8988T (cell line): ENCODE measurements around the gene BCDIN3D.
"Not testable (repeated sequence)": the region's sequence is repeated elsewhere in the genome, so short reads cannot be mapped to it uniquely, and the experiment has no call there.

Experiments used
- DNase-seq: peaks from one replicate; pipeline ENCODE4 v3.0.0; 2011

Gene BCDIN3D

GRCh38 chr12:49876070-49876469, 33.2 kb upstream of the BCDIN3D start:
- DNase-seq, result no peak

GRCh38 chr12:49875115-49875720, 32.3 kb upstream of the BCDIN3D start:
- DNase-seq, result no peak

DNA sequence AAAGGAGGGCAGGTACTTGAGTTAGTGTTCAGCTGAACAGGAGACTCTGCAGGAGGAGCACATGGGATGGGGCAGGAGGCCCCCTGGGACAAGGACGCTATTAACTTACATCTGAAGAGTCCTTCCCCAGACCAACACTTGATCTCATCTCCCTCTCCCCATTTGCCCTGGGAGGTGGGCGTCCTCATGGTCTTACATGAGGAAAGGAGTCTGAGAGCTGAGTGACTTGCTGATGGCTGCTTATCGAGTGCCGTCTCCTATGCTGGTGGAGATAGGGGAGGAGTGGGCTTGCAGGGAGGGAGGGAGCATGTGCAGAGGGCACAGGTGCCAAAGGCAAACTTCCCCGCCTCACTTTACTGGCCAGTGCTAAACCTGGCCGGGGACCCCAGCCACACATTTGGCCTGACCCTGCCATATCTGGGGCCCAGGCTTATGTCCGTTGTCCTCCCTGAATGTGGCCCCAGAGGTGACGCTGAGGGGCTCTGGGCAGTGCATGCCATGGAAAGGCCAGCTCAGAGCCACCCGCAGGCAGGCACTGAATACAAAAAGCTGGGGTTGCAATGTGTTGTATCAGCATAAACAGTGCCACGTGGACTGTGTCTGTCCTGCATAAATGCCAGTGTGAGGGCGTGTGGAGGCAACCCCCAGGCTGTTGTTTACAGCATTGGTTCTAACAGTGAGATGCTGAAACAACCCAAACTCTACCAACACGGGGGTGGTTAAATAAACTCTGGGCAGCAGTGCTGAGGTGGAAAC, 31.4 kb upstream of the BCDIN3D start:
- no peak for DNase-seq

DNA sequence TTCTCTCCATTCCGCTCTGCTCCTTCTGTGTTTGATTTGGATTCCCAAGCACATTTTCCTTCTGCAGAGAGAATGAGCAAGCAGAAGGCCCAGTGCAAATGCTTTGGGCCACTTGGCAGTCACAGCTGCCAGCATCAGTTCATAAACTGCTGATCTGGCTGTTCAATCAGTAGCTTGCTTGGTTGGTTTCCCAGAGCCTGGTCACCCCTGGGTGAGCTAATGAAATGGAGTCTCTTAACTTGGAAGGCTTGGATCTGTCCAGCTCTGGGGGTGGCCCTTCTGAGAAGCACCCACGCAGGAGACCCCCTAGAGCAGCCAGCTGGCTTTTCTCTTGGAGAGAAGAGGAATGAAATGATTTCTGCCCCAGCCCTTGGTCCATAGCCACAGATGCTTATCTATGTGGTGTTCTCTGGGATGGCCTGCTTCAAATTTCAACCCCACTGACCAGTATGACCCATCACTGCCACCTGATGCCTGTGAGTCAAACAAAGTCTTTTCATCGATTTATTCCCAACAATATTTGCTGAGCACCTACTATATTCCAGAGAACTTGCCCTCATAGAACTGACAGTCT, 30.5 kb upstream of the BCDIN3D start:
- DNase-seq, result no peak

GRCh38 chr12:49872781-49873181, 29.9 kb upstream of the BCDIN3D start:
- no peak for DNase-seq

- no peak for DNase-seq
Measured at GRCh38 chr12:49872381-49872780, 29.5 kb upstream of the BCDIN3D start.

DNA sequence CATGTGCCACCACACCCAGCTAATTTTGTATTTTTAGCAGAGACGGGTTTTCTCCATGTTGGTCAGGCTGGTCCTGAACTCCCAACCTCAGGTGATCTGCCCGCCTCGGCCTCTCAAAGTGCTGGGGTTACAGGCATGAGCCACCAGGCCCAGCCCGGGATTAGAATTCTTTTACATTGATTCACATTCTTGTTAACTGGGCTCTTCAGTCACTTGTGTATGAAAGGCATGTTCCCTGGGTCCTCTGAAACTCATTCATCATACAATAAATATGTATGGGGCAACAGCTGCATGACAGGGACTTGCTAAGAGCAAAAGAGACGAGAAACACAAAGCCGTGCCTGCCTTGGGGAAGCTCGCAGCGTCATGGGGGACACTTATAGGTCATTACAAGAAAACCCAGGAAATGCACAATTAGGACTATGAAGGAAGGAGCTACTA, 28.9 kb upstream of the BCDIN3D start:
- DNase-seq, result peak; percentile 74

- no peak for DNase-seq
Measured at GRCh38 chr12:49871263-49871561, 28.3 kb upstream of the BCDIN3D start.

DNA sequence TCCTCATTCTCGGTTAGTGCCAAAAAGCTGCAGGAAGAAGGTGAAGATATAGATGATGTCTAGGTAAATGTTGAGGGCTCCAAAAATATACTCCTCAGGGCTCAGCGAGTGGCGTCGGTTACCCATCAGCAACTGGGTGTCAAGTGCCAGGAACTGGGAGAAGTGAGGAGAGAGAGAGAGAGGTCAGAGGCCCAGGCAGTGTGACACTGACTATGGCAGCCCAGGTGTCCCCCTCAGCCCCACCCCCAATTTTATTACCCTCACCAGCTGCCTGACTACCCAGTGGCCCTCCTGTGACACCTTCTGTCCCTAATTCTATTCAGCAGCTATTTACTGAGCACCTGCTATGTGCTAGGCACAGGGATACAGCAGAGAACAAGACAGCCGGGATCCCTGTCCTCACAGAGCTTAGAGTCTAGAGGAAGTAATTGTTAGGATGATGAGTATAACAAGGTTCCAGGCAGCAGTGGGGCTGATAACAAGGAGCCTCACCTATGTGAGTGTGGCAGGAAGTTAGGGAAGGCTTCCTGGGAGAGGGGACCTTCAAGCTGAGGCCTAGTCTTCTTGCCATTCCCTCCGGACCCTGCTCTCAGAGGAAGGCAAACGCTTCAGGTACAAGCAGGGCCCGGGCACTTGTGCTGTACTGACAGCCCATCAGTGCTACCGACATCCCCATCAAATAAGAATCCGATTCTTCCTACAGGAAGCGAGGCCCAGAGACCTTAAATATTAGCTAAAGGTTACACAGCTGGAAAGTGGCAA, 27.8 kb upstream of the BCDIN3D start:
- no peak for DNase-seq

DNA sequence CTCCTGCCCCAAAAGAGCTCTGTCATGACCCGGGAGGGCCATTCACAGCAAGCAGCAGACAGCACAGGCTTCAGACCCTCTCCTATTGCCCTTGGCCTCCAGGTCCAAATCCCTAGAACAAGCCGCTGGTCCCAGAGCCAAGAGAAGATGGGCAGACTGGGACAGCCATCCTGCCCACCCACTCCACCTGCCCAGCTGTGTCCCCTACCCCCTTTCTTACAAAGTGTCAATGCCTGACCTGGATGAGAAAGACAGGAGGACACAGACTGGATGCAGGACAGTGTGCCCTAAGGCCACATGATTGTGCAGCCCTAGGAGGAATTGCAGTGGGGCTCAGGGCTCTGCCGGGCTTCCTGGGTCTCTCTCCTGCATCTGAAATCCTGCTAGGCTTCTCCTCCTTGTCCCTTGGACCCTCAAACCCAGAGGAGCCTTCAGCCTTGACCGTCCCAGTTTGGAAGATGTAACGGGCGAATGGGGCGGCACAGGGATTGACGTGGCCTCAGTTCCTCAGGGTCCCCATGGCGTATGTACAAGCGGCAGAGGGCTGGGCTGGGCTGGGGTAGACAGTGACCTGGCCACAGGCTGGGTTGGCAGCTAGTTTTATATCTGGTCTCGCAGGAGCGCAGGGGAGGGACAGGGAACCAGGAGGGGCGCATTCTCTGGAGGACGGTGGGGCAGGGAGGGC, 27.1 kb upstream of the BCDIN3D start:
- no peak for DNase-seq

GRCh38 chr12:49868952-49869815, 26.3 kb upstream of the BCDIN3D start:
- no peak for DNase-seq

DNA sequence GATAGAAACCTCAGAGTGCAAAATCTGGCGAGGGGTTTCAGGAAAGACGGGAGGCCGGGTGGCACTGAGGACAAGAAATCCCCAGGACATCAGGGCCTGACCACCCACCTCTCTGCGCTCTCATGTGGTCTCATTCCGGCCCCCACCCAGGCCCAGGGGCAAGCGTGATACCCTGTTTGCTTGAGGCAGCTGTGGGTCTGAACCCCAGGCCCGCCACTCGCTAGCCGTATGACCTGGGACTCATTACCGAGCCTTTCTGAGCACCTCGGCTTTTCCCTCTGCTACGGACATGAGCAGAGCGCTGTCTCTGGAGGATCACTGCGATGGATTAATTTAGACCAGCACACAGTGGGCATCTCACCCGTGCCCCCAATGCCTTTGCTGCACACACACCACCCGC, 25.5 kb upstream of the BCDIN3D start:
- DNase-seq, result no peak

- no peak for DNase-seq
Measured at GRCh38 chr12:49867570-49868341, 24.9 kb upstream of the BCDIN3D start.

GRCh38 chr12:49866859-49867569, 24.1 kb upstream of the BCDIN3D start:
- peak; percentile 93 for DNase-seq

DNA sequence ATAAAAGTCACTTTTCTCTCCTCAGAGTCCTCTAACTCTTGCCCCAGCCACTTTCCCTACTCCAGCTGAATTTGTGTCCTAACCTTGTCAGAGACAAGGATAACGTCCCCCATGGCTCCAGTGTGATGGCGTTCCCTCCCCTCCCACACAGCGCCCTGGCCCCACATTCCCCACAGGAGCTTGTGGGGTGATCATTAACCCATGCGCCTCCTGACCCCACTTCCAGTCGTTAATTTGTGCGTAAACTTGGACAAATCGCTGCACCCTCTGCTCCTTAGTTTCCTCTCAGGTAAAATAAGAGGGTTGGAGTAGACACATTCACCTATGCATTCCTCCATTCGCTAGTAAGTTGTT, 22.9 kb upstream of the BCDIN3D start:
- DNase-seq, result no peak

DNA sequence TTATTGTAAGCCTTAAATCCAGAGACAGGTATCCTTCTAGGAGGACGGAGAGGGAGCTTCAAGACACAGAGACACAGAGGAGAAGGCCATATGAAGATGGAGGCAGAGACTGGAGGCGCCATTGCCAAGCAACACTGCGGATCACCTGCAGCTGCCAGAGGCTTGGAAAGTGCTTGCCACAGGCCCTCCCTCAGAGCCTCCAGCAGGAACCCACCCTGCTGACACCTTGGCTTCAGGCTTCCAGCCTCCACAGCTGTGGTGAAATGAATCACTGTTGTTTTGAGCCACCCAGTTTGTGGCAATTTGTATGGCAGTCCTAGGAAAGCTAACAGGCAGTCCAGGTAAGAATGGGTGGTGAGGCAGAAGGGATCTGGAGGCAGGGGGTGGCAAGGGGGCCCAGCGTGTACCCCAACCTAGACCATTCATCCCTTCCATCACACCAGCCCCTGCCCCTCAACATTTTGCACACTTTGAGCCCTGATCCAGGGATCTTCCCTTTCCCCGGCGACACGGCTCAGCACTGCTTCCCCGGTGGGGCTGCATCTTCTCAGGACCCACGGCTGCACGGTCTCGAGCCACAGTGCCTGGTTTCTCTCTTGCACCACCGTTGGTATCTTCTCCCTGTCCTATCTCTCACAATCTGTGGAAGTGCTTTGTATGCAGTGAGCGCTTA, 22.3 kb upstream of the BCDIN3D start:
- no peak for DNase-seq

- no peak for DNase-seq
Measured at GRCh38 chr12:49864798-49865090, 21.8 kb upstream of the BCDIN3D start.

DNA sequence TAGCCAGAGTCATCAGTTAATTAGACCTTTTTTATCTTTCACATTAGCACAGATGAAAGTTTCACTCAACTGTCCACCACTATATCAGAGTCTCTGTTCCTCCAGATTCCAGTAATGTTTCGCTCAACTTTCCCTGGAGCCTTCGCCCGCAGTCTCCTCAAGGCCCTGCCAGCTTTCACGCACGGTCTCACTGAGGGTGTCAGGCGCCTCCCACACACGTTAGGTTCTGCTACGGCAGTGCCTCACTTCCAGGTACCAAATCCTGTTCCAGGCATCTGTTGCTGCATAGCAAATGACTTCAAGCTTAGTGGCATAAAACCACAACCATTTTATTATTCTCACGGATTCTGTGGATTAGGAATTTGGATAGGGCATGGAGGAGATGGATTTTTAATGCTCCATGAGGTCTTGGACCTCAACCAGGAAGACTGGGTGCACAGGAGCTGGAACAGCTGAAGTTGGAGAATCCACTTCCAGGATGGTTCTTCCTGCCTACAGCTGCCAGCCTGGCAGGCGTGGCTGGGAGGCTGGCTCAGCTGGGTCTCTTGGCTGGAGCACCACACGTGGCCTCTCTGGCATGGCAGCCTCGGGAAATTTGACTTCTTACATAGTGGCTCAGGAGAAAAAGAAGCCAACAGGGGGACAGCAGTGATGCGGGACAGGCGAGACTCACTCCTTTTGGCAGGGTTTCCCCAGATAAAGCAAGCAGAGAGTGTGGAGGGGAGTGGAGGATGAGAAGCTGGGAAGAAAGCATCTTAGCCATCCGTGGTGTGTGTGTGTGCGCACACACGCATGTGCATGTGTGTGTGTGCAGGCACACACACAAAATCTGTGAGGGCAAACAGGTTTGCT, 21.3 kb upstream of the BCDIN3D start:
- no peak for DNase-seq

GRCh38 chr12:49860921-49861320, 18.0 kb upstream of the BCDIN3D start:
- DNase-seq, result not testable (repeated sequence)
